ENCODE data around the gene FAM184B.

The FAM184B gene

DNA sequence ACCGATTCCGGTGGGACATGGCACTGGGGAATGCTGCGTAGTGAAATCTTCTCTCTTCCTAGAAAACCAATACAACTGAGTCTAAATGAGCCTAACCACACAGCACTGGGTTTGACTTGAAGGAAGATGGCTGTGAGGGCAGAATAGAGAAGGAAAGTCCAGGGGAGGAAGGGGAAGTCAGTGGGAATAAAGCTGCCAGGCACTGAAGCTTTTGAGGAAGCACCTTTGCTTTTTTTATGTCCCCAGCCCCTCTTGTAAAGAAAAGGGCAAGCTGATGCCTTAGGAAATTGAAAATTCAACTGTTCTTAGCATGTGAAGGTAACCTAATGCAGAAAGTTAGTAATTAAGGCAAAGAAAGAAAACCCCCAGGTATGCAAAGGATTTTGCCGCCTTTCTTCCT is 146.4 kb downstream of the FAM184B start:
- DNase-seq (ENCODE audit: low spot score): no peak

DNA sequence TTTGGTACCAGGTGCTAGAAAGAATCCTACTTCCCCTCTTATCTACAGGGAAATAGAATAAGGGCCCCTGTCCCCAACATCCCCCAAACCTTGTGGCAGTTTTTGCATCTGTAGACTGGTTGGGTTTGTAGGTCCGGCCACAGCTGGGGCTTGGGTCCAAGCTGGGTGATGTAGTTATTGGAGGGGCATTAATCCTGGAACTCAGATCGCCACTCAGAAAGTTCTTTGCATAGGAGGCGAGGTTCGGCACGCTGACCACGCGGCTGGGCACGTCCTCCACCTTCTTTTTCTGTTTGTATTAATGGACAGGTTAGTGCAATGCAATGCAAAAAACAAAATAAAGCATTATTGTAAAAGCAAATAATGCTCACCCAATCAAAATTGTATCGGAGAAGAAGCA is 147.8 kb downstream of the FAM184B start:
- DNase-seq (ENCODE audit: low spot score): no peak

DNA sequence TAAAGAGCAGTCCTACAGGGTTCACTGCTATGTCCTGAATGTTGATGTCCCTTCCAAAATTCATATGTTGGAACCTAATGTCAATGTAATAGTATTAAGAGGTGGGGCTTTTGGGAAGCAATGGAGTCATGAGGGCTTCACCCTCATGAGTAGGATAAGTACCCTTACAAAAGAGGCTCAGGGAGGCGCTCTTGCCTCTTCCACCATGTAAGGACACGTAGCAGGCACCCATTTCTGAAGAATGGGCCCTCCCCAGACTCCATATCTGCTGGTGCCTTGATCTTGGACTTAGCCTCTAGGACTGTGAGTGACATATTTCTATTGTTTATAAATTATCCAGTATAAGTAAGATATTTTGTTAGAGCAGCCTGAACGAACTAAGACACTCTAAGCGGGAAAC is 151.2 kb downstream of the FAM184B start:
- no peak for DNase-seq (ENCODE audit: low spot score)

DNA sequence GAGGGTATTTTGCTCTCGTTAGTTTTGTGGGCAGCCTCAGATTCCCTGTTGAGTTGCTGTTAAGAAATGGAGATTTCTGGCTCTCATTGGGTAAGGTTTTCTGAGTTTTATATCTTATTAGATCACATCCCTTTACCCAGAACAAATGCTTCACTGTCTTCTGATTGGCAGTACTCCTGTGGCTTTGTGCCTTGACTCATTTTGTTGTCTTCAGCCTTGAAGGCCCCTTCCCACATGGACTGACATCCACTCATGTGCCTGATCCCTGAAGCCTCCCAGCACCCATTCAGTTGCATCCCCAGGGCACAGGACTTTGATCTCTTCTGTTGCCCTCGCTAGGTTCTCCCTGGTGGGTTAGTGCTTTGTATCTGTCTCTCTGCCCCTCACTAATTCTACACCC is 156.6 kb downstream of the FAM184B start:
- no peak for DNase-seq (ENCODE audit: low spot score)

DNA sequence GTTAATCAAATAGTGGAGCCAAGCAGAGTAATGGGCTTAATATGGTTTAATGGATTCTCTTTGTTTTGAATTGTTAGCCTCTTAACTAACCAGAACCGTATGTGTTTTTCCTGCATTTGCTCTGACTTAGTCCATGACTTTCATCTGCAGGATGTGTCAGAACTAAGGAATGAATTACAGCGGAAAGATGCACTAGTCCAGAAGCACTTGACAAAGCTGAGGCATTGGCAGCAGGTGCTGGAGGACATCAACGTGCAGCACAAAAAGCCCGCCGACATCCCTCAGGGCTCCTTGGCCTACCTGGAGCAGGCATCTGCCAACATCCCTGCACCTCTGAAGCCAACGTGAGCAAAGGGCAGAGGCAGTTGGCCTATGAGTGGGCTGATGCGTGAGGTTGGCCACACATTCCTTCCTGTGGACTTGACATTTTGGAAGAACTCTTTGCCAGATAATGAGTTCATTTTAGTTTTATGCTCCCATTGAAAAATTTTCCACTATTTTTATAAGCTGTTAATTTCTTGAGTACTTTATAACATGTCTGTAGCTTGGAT is 157.9 kb downstream of the FAM184B start:
- DNase-seq (ENCODE audit: low spot score): no peak

DNA sequence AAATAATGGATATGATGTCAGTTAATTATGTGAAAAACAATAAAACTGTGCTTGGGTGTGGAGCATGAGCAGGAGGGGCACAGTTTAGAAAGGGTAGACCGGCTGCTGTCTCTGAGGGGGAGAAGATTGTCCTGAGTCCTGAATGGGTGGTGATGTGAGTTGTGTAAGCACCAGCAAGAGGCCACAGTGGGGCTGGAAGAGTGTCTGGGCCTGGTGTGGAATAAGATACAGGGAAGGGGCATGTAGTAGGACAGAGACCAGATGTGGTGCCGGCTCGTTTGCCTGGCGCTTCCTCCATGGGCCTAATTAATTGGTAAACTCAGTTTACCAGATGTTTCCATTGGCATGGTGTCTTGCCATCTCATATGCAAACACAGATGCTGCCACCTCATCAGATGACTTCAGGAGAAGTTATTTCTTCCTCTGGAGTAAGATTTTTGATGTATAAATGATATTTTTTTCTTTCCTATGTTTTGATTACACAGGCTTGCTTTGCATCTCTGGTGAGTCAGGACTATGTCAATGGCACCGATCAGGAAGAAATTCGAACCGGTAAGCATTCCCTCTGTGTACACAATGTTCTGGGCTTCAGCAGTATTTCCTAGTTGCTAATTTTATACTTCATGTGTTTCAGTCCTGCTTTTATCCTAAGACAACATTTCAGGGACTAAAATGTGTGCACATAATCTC is 161.9 kb downstream of the FAM184B start:
- DNase-seq (ENCODE audit: low spot score): no peak

DNA sequence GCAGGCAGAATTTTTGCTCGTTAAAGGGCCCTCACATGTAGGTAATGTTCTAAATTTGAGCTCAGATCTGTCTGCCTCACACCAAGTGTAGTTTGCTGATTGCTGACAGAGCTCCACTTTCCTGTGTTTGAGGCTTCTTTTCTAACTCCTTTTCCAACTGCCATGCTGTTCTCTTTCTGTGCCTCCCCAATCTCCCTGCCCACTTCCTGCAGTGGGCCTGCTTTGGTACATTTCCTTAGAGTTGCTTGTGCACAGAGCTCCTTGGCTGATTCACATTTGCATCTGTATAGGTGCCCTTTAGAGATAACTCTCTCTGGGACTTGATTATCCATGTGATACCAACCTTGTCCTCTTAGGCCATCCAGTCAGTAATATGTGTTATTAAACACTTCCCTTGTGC is 162.5 kb downstream of the FAM184B start:
- DNase-seq (ENCODE audit: low spot score): no peak

DNA sequence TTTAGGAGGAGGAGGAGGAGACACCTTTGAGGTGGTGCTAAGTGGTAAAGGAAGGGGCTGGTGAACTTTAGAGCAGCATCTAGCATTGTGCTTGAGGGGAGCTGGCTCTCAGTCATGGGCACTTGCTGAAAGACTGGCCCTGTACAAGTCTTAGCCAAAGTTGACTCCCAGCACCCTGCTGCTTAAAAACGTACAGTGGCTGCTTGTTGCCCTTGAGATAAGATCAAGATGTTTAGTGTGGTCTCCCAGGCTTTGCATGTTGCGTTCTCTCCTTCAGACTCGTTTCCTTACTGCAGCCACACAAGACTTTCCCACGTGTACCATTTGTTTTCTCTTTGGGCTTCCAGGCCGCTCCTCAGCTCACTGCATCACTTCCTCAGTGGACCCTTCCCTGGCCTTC is 165.1 kb downstream of the FAM184B start:
- no peak for DNase-seq (ENCODE audit: low spot score)

DNA sequence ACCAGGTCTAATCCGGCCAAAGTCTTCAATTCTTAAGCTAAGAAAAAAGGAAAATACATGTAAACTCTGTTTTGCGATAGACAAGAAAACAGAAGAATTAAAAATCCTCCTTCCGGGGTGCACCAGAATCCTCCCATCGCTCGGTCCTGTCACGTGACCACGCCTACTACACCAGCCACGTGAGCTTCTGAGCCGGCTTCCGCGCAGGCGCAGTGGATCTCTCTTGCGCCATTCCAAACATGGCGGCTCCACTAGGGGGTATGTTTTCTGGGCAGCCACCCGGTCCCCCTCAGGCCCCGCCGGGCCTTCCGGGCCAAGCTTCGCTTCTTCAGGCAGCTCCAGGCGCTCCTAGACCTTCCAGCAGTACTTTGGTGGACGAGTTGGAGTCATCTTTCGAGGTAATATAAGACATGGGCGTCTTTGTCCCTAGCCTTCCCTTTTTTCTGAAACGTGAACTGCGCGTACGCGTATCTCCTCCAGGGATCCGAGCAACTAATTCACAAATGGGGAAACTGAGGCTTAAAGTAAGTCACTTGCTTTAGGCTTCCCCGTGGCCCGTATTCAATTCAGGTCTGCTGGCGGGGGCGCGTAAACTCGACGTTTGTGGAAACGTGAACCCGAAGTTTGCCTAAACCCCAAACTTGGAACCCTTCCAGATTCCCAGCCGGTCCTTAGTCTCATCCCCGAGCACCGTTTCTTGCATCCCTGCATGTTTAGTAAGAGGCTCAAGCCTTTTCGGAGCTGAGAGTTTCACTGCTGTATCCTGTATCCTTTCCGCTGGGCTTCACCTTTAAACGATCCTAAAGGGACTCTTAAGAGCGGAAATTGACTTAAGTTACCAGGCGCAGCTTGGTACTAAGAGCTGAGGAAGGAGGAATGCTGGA is 166.8 kb downstream of the FAM184B start, which contains the start of gene MED28:
MED28 (plus strand) TSS at position 226 of the 884 bp plus-strand sequence; CDS start at position 240, 14 bp downstream.
- DNase-seq (ENCODE audit: low spot score): peak; percentile 96

DNA sequence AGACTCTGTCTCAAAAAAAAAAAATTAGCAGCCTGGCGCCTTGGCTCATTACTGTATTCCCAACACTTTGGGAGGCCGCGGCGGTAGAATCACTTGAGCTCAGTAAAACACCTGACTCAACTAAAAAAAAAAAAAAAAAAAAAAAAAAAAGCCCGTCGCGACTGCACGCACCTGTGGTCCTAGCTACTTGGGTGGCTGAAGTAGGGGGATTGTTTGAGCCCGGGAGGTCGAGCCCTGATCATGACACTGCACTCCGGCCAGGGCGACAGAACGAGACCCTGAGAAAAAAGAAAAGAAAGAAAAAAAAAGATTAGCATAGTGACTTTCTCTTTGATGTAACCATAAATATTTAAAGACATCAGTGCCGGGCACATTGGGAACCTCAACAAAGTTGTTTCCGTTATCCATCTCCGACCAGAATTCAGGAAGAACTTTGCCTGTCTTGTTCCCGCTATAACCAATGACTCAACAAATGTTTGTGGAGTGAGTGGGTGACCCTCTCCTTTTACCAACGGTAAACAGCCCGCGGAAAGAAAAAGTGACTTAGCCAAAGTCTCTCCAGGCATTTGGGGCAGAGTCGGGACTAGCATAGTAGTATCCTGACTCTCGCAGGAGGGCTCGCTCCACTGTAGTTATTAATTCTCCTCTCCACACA is 167.5 kb downstream of the FAM184B start:
- DNase-seq (ENCODE audit: low spot score): peak; percentile 63

DNA sequence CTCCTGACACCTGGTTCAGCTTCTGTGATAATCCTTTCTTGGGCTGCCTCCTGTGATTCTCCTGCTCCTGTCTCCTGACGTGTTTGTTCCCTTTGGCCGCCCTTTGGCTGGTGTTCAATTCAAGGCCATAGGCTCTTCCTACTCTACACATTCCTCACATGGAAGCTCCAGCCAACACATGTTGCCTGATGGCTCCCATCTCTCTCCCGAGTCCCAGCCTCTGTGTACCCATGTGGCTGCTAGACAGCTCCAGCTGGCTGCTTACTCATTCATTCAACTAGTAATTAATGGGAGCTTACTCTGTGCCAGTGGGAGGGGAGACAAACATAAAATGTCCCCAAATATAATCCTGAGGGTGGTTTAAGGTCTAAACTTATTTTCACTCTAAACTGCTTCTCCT is 176.2 kb downstream of the FAM184B start:
- no peak for DNase-seq (ENCODE audit: low spot score)

DNA sequence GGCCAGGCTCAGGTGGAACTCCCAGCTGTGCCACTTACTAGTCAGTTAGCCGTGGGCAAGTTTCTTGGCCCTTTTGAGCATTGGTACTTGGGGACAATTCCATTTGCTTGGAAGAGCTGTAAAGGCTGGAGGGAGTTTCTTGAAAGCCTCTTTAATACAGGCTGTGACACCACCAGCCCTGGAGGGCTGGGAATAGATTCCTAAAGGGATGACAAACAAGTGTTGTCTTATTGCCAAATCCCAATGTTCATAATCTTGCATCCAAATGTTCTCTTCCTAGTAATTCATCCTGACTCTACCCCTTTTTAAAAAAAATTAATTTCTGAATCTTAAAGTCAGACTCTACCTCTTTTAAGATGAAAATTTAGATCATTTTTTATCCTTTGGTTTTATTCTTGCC is 181.6 kb downstream of the FAM184B start:
- DNase-seq (ENCODE audit: low spot score): no peak

DNA sequence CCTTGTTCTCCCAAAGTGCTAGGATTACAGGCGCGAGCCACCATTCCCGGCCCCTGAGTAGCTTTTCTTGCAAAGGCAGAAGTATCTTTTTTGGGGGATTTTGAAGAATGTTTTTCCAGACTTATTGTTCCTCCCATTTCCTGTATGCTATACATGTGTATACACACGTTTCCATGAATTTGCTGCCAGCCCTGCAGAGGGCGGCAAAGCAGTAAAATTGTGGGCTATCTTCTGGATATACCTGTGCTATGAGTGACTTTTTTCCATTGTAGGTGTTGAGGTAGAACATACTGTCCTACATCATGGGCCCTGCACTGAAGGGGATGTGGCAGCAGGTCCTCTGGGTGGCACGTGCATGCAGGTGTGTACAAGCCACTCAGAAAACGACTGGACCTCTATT is 183.9 kb downstream of the FAM184B start:
- DNase-seq (ENCODE audit: low spot score): no peak

DNA sequence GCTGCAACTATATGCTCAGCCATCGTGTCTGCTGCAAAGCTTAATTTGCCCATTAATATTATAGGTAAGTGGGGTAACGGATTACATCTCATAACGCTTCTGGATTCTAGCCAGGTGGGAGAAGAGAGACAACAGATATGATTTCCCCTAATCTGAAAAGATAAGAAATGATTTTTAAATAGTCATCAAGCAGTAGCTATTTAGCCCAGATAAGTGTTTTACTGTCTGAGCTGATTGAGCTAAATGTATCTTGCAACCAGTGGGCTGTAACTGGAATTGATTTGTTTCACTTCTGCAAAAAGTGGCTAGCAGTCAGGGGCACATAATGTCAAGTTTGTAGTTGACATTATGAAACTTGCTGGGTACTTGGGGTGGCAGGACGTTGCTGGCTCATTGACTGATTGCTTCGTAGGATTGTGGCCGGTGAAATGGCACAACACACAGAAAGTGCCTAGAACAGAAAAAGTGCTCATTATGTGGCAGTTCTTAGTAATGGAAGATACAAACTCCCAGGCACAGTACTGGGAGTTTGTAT is 185.9 kb downstream of the FAM184B start:
- DNase-seq (ENCODE audit: low spot score): no peak

DNA sequence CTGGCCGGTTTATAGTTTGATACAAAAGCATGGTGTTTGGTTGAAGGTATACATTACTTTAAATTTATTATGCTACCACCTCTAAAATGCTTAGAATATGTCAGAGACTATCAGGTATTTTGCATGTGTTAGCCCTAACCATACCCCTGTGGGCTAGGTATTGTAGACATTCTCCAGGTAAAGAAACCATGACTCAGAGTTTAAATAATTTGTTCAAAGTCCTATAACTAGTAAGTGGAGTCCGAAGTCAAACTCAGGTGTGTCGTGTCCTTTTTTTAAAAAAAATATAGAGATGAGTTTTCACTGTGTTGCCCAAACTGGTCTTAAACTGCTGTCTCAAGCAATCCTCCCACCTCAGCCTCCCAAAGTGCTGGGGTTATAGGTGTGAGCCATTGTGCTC is 192.1 kb downstream of the FAM184B start:
- no peak for DNase-seq (ENCODE audit: low spot score)

DNA sequence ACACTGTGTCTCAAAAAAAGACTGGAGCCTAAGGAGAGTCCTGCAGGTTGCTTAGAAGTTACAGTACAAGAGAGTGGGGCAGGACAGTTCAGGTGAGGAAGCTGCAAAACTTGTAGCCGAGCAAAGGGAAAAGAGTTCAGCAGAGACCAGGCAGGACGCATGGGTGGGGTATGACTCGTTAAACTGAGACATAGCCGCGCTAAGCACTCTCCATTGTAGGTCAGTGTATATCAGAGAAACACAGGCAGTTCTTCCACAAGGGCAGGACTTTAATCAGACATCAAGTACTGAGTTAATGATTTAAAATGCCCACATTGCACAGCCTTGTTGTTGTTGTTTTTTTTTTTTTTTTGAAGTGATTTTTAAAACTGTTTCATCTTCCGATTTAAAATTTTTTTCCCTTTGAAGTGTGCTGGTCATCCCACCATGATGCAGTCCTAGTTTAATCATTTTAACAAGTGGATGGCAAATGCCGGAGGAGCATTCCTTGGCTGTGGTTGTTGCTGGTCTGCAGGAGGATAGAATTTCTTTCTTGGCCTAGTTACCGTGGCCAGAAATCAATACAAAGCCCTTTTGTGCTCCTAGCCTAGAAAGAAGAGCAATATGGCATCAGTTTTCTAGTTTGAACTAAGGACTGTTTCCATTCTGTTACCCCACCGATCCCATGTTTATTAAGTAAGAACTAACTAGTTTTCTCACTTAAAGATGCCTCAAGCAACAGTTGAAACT is 194.2 kb downstream of the FAM184B start:
- DNase-seq (ENCODE audit: low spot score): no peak

DNA sequence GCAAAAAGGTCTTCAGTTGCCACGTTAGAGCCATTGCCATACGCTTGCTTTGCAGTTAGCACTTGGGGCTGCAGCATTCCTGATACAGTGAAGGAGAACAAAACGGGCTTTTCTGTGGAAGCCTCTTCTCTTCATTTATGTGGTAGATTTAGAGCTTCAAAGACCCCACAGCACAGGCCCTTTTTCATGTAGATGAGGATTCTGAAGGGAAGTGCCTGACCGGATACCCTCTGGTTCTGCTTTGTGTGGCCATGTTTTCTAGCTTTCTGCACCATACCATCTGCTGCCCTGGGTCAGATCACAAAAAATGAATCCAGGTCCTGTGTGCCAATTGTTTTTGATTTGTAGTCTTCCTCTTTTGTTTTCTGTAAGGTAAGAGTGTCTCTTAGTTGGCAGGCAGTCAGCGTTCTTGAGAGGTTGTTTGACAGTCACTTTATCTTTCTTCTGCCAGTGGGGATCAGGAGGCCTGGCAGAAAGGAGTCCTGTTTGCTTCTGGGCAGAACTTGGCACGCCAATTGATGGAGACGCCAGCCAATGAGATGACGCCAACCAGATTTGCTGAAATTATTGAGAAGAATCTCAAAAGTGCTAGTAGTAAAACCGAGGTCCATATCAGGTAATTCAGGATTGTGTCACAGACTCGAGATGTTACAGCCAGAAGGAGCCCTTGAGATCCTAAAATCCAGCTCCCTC is 196.8 kb downstream of the FAM184B start:
- no peak for DNase-seq (ENCODE audit: low spot score)

DNA sequence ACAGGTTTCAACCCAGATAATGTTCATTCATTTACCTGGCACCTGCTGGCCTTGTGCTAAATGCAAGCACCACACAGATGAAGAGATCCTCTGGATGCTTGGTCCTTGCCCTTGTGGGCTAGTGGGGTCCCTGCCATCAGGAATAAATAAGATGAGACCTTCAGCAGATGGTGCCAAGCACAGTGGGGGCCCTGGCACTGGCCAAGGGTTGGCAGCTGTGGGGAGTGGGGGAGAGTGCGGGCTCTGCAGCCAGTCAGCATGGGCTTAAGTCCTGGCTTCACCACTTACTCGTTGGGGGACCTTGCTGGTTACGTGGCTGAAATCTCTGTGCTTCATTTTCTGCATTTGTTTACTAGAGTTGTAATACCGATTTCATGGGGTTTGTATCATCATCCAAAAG is 197.5 kb downstream of the FAM184B start:
- no peak for DNase-seq (ENCODE audit: low spot score)

DNA sequence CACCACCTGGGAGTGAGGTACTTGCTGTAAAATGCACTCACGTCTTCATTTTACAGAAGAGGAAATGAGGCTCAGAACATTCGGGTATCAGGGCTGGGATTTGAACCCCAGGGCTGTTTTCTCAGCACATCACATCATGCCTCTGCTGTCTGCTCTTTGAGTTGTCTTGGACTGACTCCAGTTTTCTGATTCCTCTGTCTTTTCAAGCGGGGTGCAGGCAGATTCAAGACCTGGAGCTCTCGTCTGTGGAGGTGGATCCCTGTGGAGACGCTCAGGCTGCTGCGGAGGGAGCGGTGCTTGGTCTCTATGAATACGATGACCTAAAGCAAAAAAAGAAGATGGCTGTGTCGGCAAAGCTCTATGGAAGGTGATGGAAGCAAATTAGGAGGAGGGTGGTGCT is 198.1 kb downstream of the FAM184B start:
- no peak for DNase-seq (ENCODE audit: low spot score)

DNA sequence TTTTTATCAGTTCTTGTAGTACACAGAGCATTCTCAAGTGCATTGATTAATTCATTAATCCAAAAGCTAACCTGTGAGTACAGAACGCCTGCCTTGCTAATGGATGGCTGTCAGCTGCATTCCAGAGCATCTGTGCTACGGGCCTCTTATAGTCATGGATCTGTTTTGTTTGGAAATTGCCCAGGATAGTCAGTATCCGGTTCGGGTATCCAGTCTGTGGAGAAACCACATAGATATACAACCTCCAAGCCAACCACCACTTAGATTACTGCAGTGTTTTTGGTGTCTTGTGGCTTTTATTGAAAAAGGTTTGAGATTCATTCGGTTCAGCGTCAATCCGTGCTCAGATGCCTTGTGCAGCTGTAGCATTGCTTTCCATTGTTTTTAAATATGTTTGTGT is 200.5 kb downstream of the FAM184B start:
- DNase-seq (ENCODE audit: low spot score): peak; percentile 45

Measured in AG08396 (cell line).